H1 (cell line): ENCODE results near the gene MPPED1. TPM values are rescaled to one million over a fixed set of nuclear protein-coding genes. Genes with fewer than 3 reads are reported as not detected.

ENCODE experiments used
- ASH2L ChIP-seq: fragments of 200-600, 300-600 bp; sonication (generic); IDR thresholded peaks from one replicate; pipeline ENCODE4 v1.7.1; 2017; ENCODE audit warnings: low read length
- polyA plus RNA-seq, 7 experiments: library from polyadenylated mRNA; depleted of rRNA in 3 of 7; stranded (reverse) in 5 of 7; unstranded in 2 of 7; fragments of >200 nt in 5 of 7; fragments of 200-250 nt in 2 of 7; gene quantifications; 1 replicate in 5 of 7; 2 replicates in 1 of 7; 4 replicates in 1 of 7; pipeline versions ENCODE4 v1.2.1 to v1.2.3, GENCODE V29; 2011 to 2013; ENCODE audit warnings: missing spikeins in 2 of 7, mixed read lengths in 2 of 7
- total RNA-seq: library from RNA; stranded (reverse); fragmentation: NEBNext Ultra II Directional; extraction: Animal tissue kit (Norgen Biotek cat#: 25700); gene quantifications from 2 replicates; pipeline ENCODE4 v1.2.1, GENCODE V29; 2021

Gene MPPED1
- total and polyA plus RNA-seq, 2 of the 8 experiments (the other 6 are each of a cell fraction or from before 2014, with no cell fraction given), result 0.29 to 0.37 TPM

- no peak for TF ChIP-seq ASH2L
- TF ChIP-seq, all 59 proteins: peak for 0
These were observed 29.4 kb downstream of the MPPED1 start (continued) for GRCh38 chr22:43441216-43441615.
